ENCODE results near the gene TPGS1.
A peak's percentile ranks its signal among the peaks of the same experiment; 100 is the strongest.

TPGS1 gene

GRCh38 chr19:460877-461720, 46.2 kb upstream of the TPGS1 start, which contains the start of gene SHC2:
TSS of gene SHC2 (minus strand) at chr19:461033. CDS start at chr19:460996, 37 bp downstream.
- POLR2A ChIA-PET = interaction anchor here (0.9 to 1.8 kb wide), 3 partner anchors 26 to 173 kb away, joined by 3 to 6 read pairs (median 3); no protein-coding TSS in a partner anchor
- peak; percentile 71 for DNase-seq (ENCODE audit: extremely low spot score)
- CTCF ChIA-PET = no interaction called here
- TF ChIP-seq LEF1 (IDR thresholded peaks at IDR 0.05; ENCODE audit: borderline replicate concordance) (no peak), FOXM1 (IDR thresholded peaks at IDR 0.05; ENCODE audit: borderline replicate concordance) (no peak), HDGF (IDR thresholded peaks at IDR 0.05; ENCODE audit: borderline replicate concordance) (no peak), SUZ12 (IDR thresholded peaks at IDR 0.05) (no peak), ARNT (IDR thresholded peaks at IDR 0.05) (no peak)
- TF ChIP-seq, protein P1, sequence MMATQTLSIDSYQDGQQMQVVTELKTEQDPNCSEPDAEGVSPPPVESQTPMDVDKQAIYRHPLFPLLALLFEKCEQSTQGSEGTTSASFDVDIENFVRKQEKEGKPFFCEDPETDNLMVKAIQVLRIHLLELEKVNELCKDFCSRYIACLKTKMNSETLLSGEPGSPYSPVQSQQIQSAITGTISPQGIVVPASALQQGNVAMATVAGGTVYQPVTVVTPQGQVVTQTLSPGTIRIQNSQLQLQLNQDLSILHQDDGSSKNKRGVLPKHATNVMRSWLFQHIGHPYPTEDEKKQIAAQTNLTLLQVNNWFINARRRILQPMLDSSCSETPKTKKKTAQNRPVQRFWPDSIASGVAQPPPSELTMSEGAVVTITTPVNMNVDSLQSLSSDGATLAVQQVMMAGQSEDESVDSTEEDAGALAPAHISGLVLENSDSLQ (IDR thresholded peaks at IDR 0.05) = no peak

DNA sequence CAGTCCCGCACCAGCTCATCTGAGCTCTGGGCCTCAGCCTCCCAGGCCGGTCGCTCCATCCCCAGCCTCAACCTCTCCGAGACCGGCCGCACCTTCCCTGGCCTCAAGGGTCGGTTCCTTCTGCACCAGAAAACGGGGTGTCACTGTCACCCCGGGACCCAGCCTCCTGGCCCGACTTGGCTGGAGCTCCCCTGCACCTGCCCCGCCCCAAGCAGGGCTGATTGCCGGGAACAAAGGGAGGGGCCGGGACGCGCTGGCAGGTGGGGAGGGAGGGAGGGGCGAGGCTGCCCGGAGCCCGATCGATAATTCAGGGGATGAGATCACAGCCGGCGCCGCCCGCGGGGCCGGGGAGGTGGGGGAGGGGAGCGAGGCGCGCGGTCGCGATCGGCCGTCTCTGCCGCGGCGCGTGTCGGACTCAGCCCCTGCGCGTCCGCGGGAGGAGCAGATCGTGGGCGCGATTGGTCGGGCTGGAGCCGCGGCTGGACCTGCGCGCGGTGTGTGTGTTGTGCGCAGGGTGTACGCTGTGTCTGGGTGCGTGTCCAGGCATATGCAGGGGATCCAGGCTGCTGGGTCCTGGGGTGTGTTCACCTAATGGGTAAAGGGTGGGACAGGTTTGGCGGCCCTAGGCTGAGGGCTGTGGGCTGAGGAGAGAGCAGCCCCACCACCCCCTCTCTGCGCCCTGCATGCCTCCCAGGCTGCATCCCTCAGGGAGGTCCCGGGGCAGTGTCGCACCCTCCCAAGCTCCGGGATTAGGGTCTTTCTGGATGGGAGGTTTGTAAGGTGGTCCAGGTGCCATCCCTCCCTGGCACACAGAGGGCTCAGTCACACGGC, 45.4 kb upstream of the TPGS1 start:
- TF ChIP-seq HDGF (IDR thresholded peaks at IDR 0.05; ENCODE audit: borderline replicate concordance) (no peak), FOXA1 (IDR thresholded peaks at IDR 0.05) (no peak), LEF1 (IDR thresholded peaks at IDR 0.05; ENCODE audit: borderline replicate concordance) (no peak), ELF4 (IDR thresholded peaks at IDR 0.05) (no peak), TARDBP (IDR thresholded peaks at IDR 0.05) (no peak), L3MBTL2 (conservative IDR thresholded peaks at IDR 0.05) (no peak), ZNF384 (IDR thresholded peaks at IDR 0.05) (no peak), FOXK2 (IDR thresholded peaks at IDR 0.05) (no peak), SUZ12 (IDR thresholded peaks at IDR 0.05) (no peak), CTBP1 (IDR thresholded peaks at IDR 0.05; ENCODE audit: borderline replicate concordance) (no peak), BHLHE40 (IDR thresholded peaks at IDR 0.05; ENCODE audit: borderline replicate concordance) (no peak), FOXM1 (IDR thresholded peaks at IDR 0.05; ENCODE audit: borderline replicate concordance) (no peak), SP1 (IDR thresholded peaks at IDR 0.05) (no peak)
- TF ChIP-seq, protein P1 (IDR thresholded peaks at IDR 0.05) = no peak
- ChIA-PET POLR2A (interaction anchor here (0.7 to 1.8 kb wide), 5 partner anchors 24 to 402 kb away, joined by 3 to 6 read pairs (median 3); no protein-coding TSS in a partner anchor), CTCF (no interaction called here)
- peak; percentile 79 for DNase-seq (ENCODE audit: extremely low spot score)

- ChIA-PET CTCF (interaction anchor here (0.8 kb wide), 1 partner anchor 32 kb away, joined by 4 read pairs; no protein-coding TSS in a partner anchor), POLR2A (no interaction called here)
- DNase-seq (ENCODE audit: extremely low spot score) = no peak
- TF ChIP-seq FOXM1 (IDR thresholded peaks at IDR 0.05; ENCODE audit: borderline replicate concordance) (no peak), TARDBP (IDR thresholded peaks at IDR 0.05) (no peak), HDGF (IDR thresholded peaks at IDR 0.05; ENCODE audit: borderline replicate concordance) (no peak), FOXA1 (IDR thresholded peaks at IDR 0.05) (no peak), ELF4 (IDR thresholded peaks at IDR 0.05) (no peak)
- TF ChIP-seq, protein P1 (IDR thresholded peaks at IDR 0.05) = no peak
These were observed 43.7 kb upstream of the TPGS1 start for GRCh38 chr19:463483-464207.

- no peak for TF ChIP-seq FOXA1 (IDR thresholded peaks at IDR 0.05)
- no peak for TF ChIP-seq FOXK2 (IDR thresholded peaks at IDR 0.05)
- DNase-seq (ENCODE audit: extremely low spot score) = no peak
- POLR2A ChIA-PET = no interaction called here
- CTCF ChIA-PET = interaction anchor here (0.8 kb wide), 1 partner anchor 31 kb away, joined by 4 read pairs; no protein-coding TSS in a partner anchor
These were observed 43.1 kb upstream of the TPGS1 start for GRCh38 chr19:464208-464545.

DNA sequence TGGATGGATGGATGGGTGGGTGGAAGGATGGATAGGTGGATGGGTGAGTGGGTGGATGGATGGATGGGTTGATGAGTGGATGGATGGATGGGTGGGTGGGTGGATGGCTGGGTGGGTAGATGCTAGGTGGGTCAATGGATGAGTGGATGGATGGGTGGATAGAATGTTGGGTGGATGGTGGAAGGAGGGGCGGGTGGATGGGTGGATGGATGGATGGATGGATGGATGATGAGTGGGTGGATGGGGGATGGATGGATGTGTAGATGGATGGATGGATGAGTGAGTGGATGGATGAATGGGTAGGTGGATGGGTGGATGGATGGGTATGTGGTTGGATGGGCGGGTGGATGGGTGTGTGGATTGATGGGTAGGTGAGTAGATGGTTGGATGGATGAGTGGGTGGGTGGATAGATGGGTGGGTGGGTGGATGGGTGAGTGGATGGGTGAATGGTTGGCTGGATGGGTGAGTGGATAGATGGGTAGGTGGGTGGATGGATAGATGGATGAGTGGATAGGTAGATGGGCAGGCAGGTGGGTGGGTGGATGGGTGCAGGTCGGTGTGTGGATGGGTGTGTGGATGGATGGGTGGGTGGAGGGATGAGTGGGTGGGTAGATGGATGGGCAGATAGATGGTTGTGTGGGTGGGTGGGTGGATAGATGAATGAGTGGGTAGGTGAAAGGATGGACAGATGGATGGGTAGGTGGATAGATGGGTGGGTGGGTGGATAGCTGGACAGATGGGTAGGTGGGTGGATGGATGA, 42.1 kb upstream of the TPGS1 start:
- ChIA-PET POLR2A (no interaction called here), CTCF (no interaction called here)
- DNase-seq (ENCODE audit: extremely low spot score) = no peak
- TF ChIP-seq ARNT (IDR thresholded peaks at IDR 0.05) (no peak), TARDBP (IDR thresholded peaks at IDR 0.05) (no peak), LEF1 (IDR thresholded peaks at IDR 0.05; ENCODE audit: borderline replicate concordance) (no peak), BHLHE40 (IDR thresholded peaks at IDR 0.05; ENCODE audit: borderline replicate concordance) (no peak)
- TF ChIP-seq, protein P1 (IDR thresholded peaks at IDR 0.05) = no peak
